Mesenteric fat pad (tissue), 1 donor: Measurements from ENCODE around the gene PAFAH1B2. TPM values are rescaled to one million over a fixed set of nuclear protein-coding genes. Genes with fewer than 3 reads are reported as not detected.
A peak's percentile ranks its signal among the peaks of the same experiment; 100 is the strongest.

Source experiments
- DNase-seq: peaks from one replicate; pipeline ENCODE4 v3.0.0-alpha.2; 2020; ENCODE audit warnings: low spot score
- total RNA-seq: library from RNA; stranded (reverse); fragmentation: NEBNext Ultra II Directional; extraction: Animal tissue kit (Norgen Biotek cat#: 25700); gene quantifications from one replicate; pipeline ENCODE4 v1.2.1, GENCODE V29; 2021
- donor health status: DM: yes; HTN: yes; CAD: no.

The PAFAH1B2 gene
- total RNA-seq, 1 donor from 2014 or later = 110 TPM

DNA sequence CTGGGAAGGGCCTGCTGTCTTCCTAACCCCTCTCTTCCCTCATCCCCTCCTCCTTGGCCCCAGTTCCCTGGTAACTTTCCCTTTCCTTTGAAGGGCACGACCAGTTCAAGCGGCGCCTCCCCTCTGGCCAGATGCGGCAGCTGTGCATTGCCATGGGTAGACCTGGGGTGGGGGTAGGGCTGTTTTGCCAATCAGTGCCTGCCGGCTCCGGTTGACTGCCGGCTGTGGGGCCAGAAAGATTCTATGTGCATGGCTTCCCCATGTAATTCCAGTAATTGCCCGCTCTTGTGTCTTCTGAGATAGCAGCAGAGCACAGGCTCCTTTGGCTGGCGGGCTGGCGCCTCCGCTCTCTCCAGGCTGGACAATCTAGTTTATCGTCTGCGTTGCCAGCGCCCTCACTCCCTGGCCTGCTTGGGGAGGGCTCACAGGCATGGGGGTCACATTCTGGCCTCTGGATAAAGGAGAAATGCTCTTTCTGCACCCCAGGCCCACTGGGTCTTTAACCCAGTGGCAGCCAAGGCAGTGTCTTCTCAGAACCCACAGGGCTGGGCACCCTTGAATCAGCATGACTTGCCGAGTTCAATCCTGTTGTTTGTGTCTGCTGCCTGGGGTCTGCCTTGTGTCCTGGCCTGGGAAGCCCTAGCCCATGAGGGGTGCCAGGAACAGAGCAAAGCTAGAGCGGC, 43.9 kb downstream of the PAFAH1B2 start:
- peak; percentile 75 for DNase-seq

DNA sequence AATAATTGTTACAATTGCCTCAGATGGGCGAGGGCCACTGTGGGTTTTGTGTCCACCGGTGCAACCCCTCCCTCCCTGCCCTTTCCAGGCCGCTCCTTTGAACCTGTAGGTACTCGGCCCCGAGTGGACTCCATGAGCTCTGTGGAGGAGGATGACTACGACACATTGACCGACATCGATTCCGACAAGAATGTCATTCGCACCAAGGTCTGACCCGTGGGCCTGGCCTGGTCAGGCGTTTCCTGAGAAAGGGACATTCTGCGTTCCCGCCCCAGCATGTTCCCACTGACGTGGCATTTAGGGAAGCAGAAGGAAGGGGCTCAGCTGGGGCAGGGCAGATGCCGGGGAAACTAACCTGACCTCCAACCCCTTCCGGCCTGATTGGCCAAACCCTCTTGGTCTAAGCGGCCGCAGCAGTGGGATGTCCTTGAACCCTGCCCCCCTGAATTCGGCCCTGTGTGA, 44.6 kb downstream of the PAFAH1B2 start:
- peak; percentile 85 for DNase-seq

DNA sequence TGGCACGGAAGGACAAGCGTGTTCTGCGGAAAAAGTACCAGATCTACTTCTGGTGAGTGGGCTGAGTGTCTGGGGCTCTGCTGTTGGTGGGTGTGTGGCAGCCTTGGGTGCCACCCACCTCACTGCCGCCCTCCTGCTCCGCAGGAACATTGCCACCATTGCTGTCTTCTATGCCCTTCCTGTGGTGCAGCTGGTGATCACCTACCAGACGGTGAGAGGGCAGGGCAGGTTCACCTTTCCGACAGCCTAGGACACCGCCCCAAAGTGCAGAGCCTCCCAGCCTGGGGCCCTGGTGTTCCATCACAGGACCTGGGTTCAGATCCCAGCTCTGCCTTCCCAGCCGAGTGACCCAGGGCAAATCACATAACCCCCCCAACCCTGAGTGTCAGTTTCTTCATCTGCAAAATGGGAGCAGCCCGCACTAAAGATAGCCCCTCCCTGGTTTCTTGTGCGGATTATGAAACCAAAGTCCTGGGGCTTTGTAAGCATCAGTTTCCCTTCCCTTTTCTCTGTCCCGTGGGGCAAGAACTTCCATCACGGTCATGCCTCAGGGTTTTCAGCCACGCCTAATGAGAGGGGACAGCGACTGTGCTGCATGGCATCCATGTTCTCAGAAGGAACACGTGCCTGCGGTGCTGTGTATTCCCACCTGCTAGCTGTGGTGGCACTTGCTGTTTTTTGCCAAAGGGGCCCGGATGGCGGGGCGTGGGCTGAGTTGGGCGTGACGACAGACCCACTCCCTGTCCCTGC, 45.3 kb downstream of the PAFAH1B2 start:
- DNase-seq = peak; percentile 74

DNA sequence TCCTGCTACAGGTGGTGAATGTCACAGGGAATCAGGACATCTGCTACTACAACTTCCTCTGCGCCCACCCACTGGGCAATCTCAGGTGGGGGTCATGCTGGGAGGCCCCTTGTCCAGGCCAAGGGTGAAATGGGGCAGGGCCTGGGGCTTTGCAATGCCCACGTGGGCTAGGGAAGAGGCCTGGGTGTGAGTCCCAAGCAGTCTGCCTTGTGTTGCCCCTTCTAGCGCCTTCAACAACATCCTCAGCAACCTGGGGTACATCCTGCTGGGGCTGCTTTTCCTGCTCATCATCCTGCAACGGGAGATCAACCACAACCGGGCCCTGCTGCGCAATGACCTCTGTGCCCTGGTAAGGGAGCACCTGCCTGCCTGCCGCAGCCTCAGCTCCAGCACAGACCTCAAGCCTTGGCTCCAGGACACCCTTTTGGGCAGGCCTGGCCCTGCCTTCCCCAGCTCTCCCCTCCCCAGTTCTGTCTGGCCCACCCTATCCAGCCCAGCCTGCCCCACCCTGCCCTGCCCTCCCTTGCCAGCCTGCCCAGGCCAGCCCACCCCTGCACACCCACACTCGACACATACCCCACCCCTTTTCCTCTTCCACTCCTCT, 46.0 kb downstream of the PAFAH1B2 start:
- DNase-seq = no peak

DNA sequence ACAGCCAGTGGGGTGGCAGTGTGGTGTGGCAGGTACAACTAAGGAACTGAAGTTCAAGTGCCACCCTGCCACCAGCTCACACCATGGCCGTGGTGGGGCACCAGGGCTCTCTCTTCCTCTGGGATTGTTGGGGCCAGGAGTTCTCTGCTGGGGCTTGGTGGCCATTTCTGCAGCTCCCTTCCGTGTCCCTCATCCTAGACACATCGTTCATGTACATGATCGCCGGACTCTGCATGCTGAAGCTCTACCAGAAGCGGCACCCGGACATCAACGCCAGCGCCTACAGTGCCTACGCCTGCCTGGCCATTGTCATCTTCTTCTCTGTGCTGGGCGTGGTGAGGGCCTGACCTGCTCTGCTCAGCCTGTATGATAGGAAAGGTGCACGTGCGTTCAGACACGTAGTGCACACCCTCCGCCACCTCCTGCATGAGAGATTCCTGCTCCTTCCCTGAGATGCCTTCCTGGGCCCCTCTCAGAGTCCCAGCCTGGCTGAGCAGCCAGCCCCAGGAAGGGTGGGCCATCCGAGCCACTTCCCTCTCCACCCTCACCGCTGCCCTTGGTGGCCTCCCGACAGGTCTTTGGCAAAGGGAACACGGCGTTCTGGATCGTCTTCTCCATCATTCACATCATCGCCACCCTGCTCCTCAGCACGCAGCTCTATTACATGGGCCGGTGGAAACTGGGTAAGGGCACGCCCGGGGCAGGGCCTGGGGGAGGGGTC, 47.8 kb downstream of the PAFAH1B2 start:
- no peak for DNase-seq

DNA sequence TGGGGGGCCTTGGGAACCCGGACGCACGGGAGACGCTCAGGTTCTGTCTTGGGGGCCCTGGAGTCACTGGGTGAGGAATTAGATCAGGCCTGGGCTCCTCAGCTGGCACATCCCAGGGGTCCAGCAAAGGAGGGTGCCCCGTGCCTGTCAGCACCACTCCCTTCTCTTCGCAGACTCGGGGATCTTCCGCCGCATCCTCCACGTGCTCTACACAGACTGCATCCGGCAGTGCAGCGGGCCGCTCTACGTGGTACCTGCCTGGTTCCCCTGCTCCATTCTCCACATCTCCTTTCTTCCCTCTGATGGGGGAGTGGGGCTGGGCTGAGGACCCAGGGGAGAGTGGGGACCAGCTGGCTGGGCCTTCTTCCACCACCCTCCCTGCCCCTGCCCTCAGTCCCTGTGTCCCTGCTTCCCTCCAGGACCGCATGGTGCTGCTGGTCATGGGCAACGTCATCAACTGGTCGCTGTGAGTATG, 48.4 kb downstream of the PAFAH1B2 start:
- no peak for DNase-seq

DNA sequence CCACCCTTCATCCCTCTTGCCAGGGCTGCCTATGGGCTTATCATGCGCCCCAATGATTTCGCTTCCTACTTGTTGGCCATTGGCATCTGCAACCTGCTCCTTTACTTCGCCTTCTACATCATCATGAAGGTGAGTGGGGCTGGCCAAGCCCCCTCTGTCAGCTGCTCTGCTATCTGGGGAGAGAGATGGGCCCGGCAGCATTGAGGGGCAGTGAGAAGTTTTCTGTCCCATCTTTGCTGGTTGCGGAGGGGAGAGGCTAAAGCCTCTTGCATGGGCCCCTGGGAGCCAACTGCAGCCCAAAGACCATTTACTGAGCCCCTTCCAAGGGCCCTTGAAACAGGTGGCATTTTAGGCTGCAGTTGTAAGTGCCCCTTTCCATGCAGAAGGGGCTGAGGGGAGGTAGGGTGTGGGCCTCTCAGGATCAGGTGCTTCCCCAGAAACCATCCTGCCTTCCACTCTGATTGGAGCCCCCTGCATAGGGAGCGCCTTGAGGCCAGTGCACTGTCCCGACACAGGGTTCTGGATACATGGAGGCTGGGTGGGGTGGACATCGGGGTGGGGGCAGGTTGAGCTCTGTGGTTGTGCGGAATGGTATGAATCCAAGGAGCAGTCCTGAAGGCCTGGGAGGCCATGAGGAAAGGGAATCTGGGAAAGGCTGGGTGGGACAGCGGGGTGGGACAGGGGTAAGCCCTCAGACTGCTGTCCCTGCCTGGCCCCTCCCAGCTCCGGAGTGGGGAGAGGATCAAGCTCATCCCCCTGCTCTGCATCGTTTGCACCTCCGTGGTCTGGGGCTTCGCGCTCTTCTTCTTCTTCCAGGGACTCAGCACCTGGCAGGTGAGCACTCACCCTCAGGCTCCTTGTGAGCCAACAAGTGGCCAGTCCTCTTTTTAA, 49.3 kb downstream of the PAFAH1B2 start:
- no peak for DNase-seq

DNA sequence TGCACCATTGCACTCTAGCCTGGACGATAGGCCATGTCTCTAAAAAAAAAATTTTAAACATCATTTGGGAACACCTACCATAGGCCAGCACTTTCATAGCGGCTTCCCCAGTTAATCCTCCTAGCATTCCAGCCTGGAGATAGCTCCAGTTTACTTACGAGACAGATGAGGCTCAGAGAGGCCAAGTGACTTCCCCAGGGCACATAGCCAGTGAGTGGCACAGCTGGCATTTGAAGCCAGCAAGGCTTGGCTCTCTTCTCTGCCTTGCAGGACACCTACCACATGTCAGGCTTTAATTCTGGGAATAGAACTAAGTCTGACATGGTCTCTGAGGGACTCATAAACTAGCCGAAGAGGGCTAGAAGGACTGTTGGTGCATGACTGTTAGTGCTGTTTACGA, 50.2 kb downstream of the PAFAH1B2 start:
- no peak for DNase-seq

DNA sequence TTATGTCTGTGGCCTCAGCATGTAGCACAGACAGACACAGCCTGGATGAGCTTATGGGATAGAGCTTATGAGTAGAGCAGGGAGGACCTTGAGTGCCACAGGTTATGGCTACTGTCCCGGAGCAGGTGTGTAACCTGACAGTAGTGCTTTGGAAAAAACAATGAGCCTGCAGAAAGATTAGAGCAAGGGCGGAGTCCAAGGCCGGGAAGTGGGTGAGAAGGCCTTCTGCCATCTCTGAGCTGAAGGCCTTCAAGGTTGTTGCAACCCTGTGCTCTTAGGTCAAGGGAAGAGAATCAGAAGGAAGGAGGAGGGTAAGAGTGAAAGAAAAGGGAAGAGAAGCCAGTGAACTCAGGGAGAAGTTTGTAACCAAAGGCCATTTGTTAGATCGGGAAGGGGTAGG, 51.2 kb downstream of the PAFAH1B2 start:
- no peak for DNase-seq

DNA sequence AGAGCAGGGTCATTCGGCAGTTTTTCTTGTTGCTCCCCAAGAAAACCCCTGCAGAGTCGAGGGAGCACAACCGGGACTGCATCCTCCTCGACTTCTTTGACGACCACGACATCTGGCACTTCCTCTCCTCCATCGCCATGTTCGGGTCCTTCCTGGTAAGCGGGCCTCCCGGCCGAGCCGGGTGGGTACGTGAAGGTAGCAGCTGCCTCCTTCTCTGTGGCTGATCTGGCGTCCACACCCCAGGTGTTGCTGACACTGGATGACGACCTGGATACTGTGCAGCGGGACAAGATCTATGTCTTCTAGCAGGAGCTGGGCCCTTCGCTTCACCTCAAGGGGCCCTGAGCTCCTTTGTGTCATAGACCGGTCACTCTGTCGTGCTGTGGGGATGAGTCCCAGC, 51.7 kb downstream of the PAFAH1B2 start:
- DNase-seq = no peak

DNA sequence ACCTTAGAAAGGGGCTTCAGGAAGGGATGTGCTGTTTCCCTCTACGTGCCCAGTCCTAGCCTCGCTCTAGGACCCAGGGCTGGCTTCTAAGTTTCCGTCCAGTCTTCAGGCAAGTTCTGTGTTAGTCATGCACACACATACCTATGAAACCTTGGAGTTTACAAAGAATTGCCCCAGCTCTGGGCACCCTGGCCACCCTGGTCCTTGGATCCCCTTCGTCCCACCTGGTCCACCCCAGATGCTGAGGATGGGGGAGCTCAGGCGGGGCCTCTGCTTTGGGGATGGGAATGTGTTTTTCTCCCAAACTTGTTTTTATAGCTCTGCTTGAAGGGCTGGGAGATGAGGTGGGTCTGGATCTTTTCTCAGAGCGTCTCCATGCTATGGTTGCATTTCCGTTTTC, 52.9 kb downstream of the PAFAH1B2 start:
- no peak for DNase-seq

DNA sequence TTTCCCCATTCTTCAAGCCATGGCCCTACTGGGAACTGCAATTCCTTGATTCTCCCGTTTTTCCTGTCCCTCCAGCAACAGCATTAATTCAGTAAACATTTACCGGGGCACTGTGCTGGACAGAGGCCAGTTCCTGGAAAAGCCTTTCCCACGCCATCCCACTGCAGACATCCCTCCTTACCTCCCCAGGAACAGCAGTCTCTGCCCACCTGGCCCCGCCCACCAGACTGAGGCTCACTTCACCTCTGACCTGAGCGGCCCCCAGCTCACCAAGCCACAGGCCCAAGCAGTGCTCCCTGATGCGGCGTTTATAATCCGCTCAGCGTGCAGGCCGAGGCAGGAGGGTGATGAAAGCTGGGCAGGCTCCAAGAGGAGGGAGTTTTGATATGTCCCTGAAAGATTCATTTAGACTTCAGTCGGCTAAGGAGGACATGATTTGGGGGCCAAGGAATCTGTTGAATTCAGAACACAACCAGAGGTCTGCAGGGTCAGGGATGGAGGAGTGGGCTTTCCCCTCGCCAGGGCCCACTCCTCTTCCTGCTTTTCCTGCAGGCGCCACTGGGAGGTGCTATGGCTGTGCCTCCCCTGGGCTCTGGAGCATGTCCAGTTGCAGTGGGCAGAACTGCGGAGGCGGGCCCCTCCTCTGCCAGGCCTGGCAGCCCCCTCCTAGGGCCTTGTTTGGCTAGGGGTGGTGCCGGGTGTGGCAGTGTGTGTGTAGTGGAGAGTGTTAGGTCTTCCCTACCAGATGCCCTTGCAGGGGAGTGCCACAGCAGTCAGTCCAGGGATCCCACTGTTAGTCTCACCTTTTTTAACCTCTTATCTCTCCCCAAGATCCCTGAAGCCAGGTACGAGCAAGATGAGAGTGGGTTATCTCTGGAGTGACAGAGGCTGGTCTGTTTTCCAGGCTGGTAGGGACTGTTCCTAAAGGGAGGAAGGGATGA, 53.7 kb downstream of the PAFAH1B2 start:
- DNase-seq = no peak

DNA sequence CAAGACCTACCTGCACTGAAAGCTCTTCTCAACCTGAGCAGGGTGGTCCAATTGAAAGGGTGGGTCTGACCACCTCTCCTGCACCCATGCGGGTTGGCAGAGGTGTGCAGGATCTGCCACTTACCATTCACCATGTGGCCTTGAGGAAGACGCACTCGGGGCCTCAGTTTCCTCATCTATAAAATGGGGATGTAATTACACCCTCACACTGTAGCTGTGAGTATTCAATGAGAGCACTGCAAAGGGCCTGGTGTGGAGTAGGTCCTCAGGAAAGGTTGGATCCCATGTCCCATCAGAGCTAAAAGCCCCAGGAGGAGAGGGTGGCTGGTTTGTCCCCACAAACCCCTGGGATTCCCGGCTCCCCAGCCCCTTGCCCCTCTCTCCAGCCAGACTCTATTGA, 54.5 kb downstream of the PAFAH1B2 start:
- DNase-seq = no peak

DNA sequence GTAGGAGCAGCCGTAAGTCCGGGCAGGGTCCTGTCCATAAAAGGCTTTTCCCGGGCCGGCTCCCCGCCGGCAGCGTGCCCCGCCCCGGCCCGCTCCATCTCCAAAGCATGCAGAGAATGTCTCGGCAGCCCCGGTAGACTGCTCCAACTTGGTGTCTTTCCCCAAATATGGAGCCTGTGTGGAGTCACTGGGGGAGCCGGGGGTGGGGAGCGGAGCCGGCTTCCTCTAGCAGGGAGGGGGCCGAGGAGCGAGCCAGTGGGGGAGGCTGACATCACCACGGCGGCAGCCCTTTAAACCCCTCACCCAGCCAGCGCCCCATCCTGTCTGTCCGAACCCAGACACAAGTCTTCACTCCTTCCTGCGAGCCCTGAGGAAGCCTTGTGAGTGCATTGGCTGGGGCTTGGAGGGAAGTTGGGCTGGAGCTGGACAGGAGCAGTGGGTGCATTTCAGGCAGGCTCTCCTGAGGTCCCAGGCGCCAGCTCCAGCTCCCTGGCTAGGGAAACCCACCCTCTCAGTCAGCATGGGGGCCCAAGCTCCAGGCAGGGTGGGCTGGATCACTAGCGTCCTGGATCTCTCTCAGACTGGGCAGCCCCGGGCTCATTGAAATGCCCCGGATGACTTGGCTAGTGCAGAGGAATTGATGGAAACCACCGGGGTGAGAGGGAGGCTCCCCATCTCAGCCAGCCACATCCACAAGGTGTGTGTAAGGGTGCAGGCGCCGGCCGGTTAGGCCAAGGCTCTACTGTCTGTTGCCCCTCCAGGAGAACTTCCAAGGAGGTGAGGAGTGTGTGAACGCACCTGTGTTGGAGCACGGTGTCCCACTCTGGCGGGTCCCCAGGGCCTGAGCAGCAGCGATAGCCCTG, 55.2 kb downstream of the PAFAH1B2 start, which contains the start of gene TAGLN:
Gene TAGLN (plus strand): TSS at position 318 of the 863 bp plus-strand sequence. CDS start 3,644 bp downstream, outside the sequence.
- DNase-seq = no peak

DNA sequence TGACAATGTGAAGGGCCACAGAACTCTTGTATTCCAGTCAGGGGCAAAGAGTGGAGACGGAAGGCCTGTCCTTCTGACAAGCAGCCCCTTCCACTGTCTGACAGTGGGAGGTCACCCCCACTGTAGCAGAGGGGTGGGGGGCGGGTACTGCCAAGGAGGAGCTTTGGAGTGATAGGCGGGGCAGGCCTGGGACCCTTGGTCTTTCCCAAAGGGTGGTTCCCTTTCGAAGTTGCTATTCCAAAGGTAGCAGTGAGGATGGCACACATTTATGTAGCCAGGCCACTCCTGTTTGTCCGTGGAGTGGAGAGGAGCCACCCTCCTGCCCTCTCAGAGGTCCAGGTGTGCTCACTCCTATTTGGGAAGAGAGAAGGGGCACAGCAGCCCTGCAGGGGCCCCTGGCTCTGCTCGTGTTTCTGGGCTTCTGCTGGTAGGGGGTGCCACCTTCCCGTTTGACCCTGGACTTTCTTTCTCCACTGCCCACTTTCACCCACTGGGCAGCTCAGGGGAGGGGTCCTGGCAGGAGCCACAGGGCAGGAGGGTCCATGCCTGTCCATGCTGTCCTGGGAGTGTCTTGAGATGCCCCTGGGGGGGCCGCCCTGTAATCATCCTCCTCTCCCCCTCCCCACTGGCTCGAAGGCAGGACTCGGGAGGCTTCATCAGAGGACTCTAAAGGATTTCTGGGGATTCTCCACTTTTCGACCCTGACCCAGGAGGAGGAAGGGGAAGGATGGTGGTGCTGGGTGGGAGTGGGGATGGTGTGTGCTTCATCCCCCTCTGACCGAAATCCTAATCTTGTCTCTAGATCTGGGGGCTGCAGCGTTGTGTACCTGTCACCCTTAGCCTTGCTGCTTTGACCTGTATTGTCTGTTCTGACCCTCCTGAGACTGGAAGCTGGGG, 56.1 kb downstream of the PAFAH1B2 start:
- no peak for DNase-seq

DNA sequence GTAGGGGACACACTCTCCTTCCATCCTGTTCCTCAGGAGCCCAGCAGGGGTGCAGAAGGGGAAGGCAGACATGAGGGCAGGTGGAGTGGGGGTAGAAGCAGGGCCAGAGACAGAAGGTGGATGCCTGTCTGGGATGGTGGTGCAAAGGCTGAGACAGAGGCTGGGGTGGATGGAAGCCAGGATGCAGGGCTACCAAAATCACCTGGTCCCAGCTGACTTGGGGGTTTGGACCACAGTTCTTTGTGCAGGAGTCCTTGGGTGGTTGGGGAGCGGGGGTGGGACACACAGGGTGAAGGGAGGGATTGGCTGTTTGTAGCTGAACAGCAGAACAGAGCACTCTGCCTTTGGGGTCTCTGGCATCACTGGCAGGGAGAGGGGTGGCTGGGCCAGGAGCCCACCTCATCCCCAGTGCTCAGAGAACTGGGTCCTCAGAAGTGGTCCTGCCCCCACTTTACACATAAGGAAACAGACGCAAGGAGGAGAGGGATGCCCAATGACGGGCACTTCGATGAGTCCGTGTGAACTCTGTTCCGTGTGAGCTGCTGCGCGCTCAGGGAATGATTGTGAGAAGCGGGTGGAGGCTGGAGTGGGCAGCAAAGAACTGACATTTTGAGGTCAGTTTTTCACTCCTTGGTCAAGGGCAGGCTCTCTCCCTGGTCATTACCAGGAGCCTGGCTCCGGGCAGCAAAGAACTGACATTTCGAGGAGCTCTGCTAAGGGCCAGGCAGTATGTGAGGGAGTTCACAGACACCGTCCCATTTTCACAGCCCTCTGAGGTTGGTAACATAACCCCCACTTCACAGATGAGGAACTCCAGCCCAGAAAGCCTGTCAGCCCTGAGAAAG, 56.9 kb downstream of the PAFAH1B2 start:
- DNase-seq = no peak
